Trophoblast cell (in vitro differentiated cells and primary cell): ENCODE data around the gene PIERCE2.
"Not testable (repeated sequence)": the region's sequence is repeated elsewhere in the genome, so short reads cannot be mapped to it uniquely, and the experiment has no call there.

ENCODE experiments used
- DNase-seq, 2 donors: peaks; one replicate each; pipeline ENCODE4 v3.0.0-alpha.2; 2016
- H2AFZ ChIP-seq: 2 replicates; pipeline ENCODE4 v1.6.1; 2013; ENCODE audit warnings: low read length, moderate library complexity, mild to moderate bottlenecking; ENCODE audit not compliant: insufficient read depth, poor library complexity
- H2AK5ac ChIP-seq: 2 replicates; pipeline ENCODE4 v1.6.1; 2013; ENCODE audit warnings: mild to moderate bottlenecking, low read length
- H2BK120ac ChIP-seq: 2 replicates; pipeline ENCODE4 v1.6.1; 2013; ENCODE audit warnings: low read length, mild to moderate bottlenecking, moderate library complexity; ENCODE audit not compliant: insufficient read depth, poor library complexity
- H2BK12ac ChIP-seq: 2 replicates; pipeline ENCODE4 v1.6.1; 2013; ENCODE audit warnings: mild to moderate bottlenecking, low read length, moderate library complexity
- H2BK5ac ChIP-seq: 2 replicates; pipeline ENCODE4 v1.6.1; 2013; ENCODE audit warnings: low read length, low read depth, moderate library complexity, mild to moderate bottlenecking; ENCODE audit not compliant: poor library complexity
- H3K14ac ChIP-seq: 2 replicates; pipeline ENCODE4 v1.6.1; 2013; ENCODE audit warnings: mild to moderate bottlenecking, low read length
- H3K18ac ChIP-seq: 2 replicates; pipeline ENCODE4 v1.6.1; 2013; ENCODE audit warnings: mild to moderate bottlenecking, low read length
- H3K23ac ChIP-seq: 2 replicates; pipeline ENCODE4 v1.6.1; 2013; ENCODE audit warnings: low read length
- H3K27ac ChIP-seq: 2 replicates; pipeline ENCODE4 v1.5.1; 2013; ENCODE audit warnings: low read depth, mild to moderate bottlenecking, inconsistent platforms, low read length, moderate library complexity
- H3K27me3 ChIP-seq: 2 replicates; pipeline ENCODE4 v1.6.1; 2013; ENCODE audit warnings: inconsistent platforms, mild to moderate bottlenecking, low read length, moderate library complexity; ENCODE audit not compliant: insufficient read depth
- H3K36me3 ChIP-seq, 2 experiments: 1 replicate in 1 of 2; 2 replicates in 1 of 2; pipeline ENCODE4 v1.6.1; 2013; ENCODE audit warnings: low read length in 2 of 2, mild to moderate bottlenecking in 2 of 2, moderate library complexity in 1 of 2; ENCODE audit not compliant: insufficient read depth in 2 of 2, control insufficient read depth in 1 of 2
- H3K4ac ChIP-seq: 2 replicates; pipeline ENCODE4 v1.6.1; 2013; ENCODE audit warnings: low read depth, mild to moderate bottlenecking, low read length, moderate library complexity
- H3K4me1 ChIP-seq, 2 experiments: 1 replicate in 1 of 2; 2 replicates in 1 of 2; pipeline ENCODE4 v1.6.1; 2013; ENCODE audit warnings: low read length in 2 of 2, mild to moderate bottlenecking in 2 of 2, moderate library complexity in 1 of 2; ENCODE audit not compliant: insufficient read depth in 2 of 2, control insufficient read depth in 1 of 2
- H3K4me2 ChIP-seq: 2 replicates; pipeline ENCODE4 v1.6.1; 2013; ENCODE audit warnings: inconsistent platforms, mild to moderate bottlenecking, low read length, moderate library complexity
- H3K4me3 ChIP-seq: 2 replicates; pipeline ENCODE4 v1.5.1; 2013; ENCODE audit warnings: mild to moderate bottlenecking, low read depth, low read length, inconsistent platforms
- H3K79me1 ChIP-seq: one replicate; pipeline ENCODE4 v1.6.1; 2013; ENCODE audit warnings: low read length
- H3K79me2 ChIP-seq: 2 replicates; pipeline ENCODE4 v1.6.1; 2013; ENCODE audit warnings: low read length, mild to moderate bottlenecking; ENCODE audit not compliant: control insufficient read depth, insufficient read depth, poor library complexity
- H3K9ac ChIP-seq: 2 replicates; pipeline ENCODE4 v1.6.1; 2013; ENCODE audit warnings: mild to moderate bottlenecking, low read length
- H3K9me3 ChIP-seq: 2 replicates; pipeline ENCODE4 v1.6.1; 2013; ENCODE audit warnings: low read depth, mild to moderate bottlenecking, control low read depth, inconsistent platforms, low read length; ENCODE audit not compliant: insufficient read depth
- H4K12ac ChIP-seq: 2 replicates; pipeline ENCODE4 v1.6.1; 2013; ENCODE audit warnings: low read depth, mild to moderate bottlenecking, low read length, moderate library complexity
- H4K8ac ChIP-seq: 2 replicates; pipeline ENCODE4 v1.6.1; 2013; ENCODE audit warnings: low read depth, mild to moderate bottlenecking, low read length, moderate library complexity
- H4K91ac ChIP-seq: one replicate; pipeline ENCODE4 v1.6.1; 2013; ENCODE audit warnings: low read depth, mild to moderate bottlenecking, low read length, moderate library complexity
- WGBS: extraction: QIAGEN DNeasy Blood & Tissue Kit; methylation state at CpG from one replicate; pipeline ENCODE4 v1.1.7; 2013; ENCODE audit warnings: missing lambda C conversion rate; ENCODE audit not compliant: insufficient read length, insufficient coverage; ENCODE audit errors: extremely low coverage; 5-methylcytosine and 5-hydroxymethylcytosine counted together

Gene PIERCE2

DNA sequence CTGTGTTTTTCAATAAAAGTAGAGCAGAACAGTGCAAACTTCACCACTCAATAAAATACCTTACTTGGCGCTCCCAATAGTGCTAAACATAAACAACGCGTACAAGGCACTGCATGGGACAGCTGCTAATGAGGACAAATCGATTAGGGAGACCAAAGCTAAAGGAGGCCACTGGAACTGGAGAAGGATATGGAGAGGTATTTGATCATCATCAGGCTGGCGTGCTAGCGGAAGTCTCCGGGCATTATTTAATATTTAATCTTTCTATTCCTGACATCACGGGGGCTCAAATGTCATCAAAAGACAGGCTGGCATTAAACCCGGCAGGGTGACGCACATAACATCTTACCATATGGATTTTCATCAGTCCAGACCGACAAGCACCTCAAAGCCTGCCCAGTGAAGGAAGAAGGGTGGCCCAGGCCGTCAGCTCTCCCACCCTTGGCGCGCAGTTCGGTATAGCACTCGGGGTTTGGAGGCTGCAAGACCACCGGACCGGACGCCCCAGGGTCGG lies 740 bp upstream of the PIERCE2 start:
- Histone ChIP-seq H2BK120ac (no peak overlapping the region), H3K36me3 (no peaks in the 10 kb centered on the region), H2BK5ac (no peak overlapping the region), H2BK12ac (no peak overlapping the region), H3K4me2 (peak overlapping the region; percentile 90), H3K14ac (peak overlapping the region; percentile 73), H3K18ac (no peak overlapping the region), H4K12ac (peak overlapping the region; percentile 46), H3K4me3 (peak overlapping the region; percentile 87), H3K27ac (peak overlapping the region; percentile 15), H3K79me2 (peaks cover 2% of the 10 kb centered on the region), H4K8ac (peak overlapping the region; percentile 83), H3K79me1 (no peaks in the 10 kb centered on the region), H3K23ac (no peak overlapping the region), H3K27me3 (no peaks in the 10 kb centered on the region), H3K4me1 (peaks cover 0 to 4% of the 10 kb centered on the region in 2 experiments), H3K9me3 (no peaks in the 10 kb centered on the region), H4K91ac (peak overlapping the region; percentile 48), H2AFZ (peak overlapping the region; percentile 75), H3K9ac (peak overlapping the region; percentile 68), H2AK5ac (no peak overlapping the region), H3K4ac (no peak overlapping the region)
- WGBS, result no CpG with 5 or more reads among the region's 20 CpGs
- no peak for DNase-seq

DNA sequence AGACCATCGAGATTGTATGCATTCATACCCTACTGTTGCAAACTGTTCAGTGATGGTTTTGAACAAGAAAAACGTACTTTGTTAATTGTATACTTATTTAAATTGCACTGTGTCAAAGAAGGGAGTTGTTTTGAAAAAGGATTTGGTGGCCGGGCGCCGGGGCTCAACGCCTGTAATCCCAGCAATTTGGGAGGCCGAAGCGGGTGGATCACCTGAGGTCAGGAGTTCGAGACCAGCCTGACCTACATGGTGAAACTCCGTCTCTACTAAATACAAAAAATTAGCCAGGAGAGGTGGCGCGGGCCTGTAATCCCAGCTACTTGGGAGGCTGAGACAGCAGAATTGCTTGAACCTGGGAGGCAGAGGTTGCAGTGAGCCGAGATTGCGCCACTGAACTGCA lies 681 bp downstream of the PIERCE2 start:
- H3K4ac ChIP-seq, H3K9me3 ChIP-seq, H3K79me2 ChIP-seq, H4K12ac ChIP-seq, H2BK12ac ChIP-seq, H3K4me3 ChIP-seq, H2AFZ ChIP-seq, H4K8ac ChIP-seq, H3K14ac ChIP-seq, H2BK120ac ChIP-seq, H3K18ac ChIP-seq, H3K36me3 ChIP-seq, H3K4me1 ChIP-seq, H4K91ac ChIP-seq, H3K27me3 ChIP-seq, H2AK5ac ChIP-seq, H3K79me1 ChIP-seq, H3K27ac ChIP-seq, H2BK5ac ChIP-seq, H3K9ac ChIP-seq, DNase-seq, H3K23ac ChIP-seq: not testable (repeated sequence)
- H3K4me2 ChIP-seq, result peak overlapping the region; percentile 90
- WGBS, result no CpG with 5 or more reads among the region's 14 CpGs

DNA sequence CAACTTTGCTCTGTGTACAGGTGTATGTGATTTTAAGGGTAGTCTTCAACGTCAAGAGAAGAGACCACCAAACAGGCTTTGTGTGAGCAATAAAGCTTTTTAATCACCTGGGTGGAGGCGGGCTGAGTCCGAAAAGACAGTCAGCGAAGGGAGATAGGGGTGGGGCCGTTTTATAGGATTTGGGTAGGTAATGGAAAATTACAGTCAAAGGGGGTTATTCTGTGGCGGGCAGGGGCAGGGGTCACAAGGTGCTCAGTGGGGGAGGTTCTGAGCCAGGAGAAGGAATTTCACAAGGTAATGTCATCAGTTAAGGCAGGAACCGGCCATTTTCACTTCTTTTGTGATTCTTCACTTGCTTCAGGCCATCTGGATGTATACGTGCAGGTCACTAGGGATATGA lies 9.4 kb downstream of the PIERCE2 start:
- H3K79me1 ChIP-seq, H4K12ac ChIP-seq, H3K18ac ChIP-seq, H2AFZ ChIP-seq, DNase-seq, H2BK5ac ChIP-seq, H3K14ac ChIP-seq, H3K4me2 ChIP-seq, H3K27me3 ChIP-seq, H3K9me3 ChIP-seq, H4K91ac ChIP-seq, H4K8ac ChIP-seq, H3K4me1 ChIP-seq, H3K23ac ChIP-seq, H3K27ac ChIP-seq, H2BK12ac ChIP-seq, H3K36me3 ChIP-seq, H3K4ac ChIP-seq, H3K9ac ChIP-seq, H3K79me2 ChIP-seq, H2BK120ac ChIP-seq, H2AK5ac ChIP-seq, H3K4me3 ChIP-seq: not testable (repeated sequence)
- no CpG with 5 or more reads among the region's 8 CpGs for WGBS

DNA sequence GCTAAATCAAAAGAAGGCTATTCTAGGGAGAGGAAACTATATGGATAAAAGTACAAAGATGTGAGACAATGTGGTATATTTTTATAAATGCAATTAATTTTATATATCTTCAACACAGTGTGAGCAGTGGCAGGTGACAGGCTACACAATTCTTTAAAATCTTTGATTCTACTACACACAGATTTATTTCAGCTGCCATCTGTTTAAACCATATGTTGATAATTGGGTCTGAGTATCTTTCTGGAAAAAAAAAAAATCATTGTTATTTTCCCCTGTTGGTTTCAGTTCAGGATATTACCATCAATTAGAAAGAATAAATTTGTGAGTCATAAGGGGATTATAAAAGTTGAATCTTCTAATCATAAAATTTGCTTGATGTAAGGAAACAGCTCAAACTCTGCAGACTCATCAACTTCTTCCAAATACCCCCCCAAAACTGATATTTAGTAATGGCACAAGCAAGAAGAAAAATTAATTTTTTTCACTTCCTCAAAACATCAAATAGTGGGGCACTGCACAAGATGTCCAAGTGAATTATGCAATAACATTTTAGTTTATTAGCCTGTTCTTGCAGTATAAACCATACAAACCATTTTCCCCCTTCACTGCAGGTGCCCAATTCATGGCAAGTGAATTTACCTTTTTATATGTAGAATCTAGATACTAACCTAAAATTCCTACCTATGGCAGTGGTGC lies 12.0 kb downstream of the PIERCE2 start:
- H3K18ac ChIP-seq, result no peak overlapping the region
- no peak overlapping the region for H3K4ac ChIP-seq
- no peak overlapping the region for H3K27ac ChIP-seq

More for the DNA sequence above, 12.0 kb downstream of the PIERCE2 start:
- H3K4me1 ChIP-seq, result no peaks in the 10 kb centered on the region
- no peak overlapping the region for H3K14ac ChIP-seq
- no peaks in the 10 kb centered on the region for H3K79me2 ChIP-seq
- no peak overlapping the region for H2AK5ac ChIP-seq
- no peak overlapping the region for H2AFZ ChIP-seq
- no peaks in the 10 kb centered on the region for H3K27me3 ChIP-seq
- H2BK5ac ChIP-seq, result no peak overlapping the region
- H3K9ac ChIP-seq, result no peak overlapping the region
- no peak overlapping the region for H4K12ac ChIP-seq
- H4K91ac ChIP-seq, result no peak overlapping the region
- H2BK120ac ChIP-seq, result no peak overlapping the region
- H3K4me3 ChIP-seq, result no peak overlapping the region
- H4K8ac ChIP-seq, result no peak overlapping the region
- no peak overlapping the region for H3K4me2 ChIP-seq
- H2BK12ac ChIP-seq, result no peak overlapping the region
- no peaks in the 10 kb centered on the region for H3K36me3 ChIP-seq
- no peak for DNase-seq
- no peaks in the 10 kb centered on the region for H3K9me3 ChIP-seq
- H3K23ac ChIP-seq, result no peak overlapping the region
- H3K79me1 ChIP-seq, result no peaks in the 10 kb centered on the region
